HG03139 (cell line): ENCODE data around the gene ALDOC.
"Not testable (repeated sequence)": the region's sequence is repeated elsewhere in the genome, so short reads cannot be mapped to it uniquely, and the experiment has no call there.

Experiments used
- ATAC-seq: cut with Tn5 transposase; IDR thresholded peaks from one replicate; pipeline ENCODE4 v1.9.1; 2021; ENCODE audit not compliant: unreplicated experiment

Gene ALDOC

DNA sequence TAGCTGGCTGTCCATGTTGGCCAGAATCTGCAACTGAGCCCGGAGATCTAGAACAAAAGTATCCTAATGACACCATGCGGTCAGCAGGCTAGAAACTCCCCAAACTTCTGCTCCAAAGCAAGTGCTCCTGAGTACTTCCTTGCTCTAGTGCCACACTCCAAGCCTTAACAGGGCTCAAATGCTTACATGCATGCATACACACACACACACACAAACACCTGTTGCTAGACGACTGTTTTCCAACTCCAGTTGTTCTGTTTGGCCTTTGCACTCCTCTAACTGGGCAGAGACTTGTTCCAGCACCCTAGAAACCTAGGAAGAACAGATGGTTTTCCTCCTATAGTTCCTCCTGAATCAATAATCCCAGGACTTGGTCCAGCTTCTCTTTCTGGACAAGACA, 7.7 kb upstream of the ALDOC start:
- ATAC-seq = no peak

DNA sequence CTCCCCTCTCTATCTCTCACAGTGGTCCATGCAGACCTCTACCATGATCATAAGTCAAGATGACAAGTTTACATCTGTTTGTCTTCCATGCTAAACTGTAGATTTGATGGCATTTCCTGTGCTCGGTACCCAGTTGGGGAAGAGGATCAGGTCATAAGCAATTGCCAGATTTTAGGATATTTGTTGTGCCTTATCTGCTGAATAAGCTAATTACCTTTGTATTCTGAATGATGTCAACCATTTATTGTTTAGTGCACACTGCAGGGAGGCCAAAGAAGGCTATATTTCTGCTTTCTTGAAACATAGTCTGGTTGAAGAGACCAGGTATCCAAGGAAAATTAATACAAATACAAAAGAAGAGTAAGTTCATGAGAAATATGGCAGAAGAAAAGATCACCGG, 5.8 kb upstream of the ALDOC start:
- no peak for ATAC-seq

DNA sequence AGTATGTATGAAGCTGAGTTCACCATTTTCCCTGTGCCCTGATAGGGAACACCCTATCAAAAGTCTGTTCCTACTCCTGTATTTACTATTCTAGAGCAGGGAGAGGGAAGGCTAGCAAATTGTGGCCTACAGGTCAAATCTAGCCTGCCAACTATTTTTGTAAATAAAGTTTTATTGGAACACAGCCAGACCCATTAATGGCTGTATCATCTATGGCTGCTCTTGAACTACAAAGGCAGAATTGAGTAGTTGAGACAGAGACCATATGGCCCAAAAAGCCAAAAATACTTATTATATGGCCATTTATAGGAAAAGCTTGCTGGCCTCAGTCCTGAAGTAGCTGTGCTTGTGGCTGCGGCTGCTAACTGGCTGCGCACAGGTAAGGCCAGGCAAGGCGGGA, 4.3 kb upstream of the ALDOC start:
- ATAC-seq = no peak

DNA sequence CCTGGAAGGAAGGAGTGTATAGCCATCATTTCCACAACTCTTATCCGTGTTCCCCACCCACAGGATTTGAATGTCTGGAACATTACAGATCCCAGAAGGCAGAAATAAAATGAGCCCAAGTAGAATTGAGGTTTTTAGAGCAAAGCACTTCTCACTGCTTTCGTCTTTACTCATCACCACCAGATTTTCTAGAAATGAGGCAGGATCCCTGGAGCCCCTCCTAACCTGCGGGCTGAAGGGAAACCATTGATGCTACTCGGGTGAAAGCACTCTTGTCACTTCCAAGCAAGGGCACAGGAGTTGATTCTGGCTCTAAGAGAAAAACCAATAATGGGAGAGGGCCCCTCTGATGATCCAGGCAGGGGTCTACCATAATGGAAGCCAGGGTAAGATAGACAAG, 2.8 kb upstream of the ALDOC start:
- ATAC-seq = no peak

DNA sequence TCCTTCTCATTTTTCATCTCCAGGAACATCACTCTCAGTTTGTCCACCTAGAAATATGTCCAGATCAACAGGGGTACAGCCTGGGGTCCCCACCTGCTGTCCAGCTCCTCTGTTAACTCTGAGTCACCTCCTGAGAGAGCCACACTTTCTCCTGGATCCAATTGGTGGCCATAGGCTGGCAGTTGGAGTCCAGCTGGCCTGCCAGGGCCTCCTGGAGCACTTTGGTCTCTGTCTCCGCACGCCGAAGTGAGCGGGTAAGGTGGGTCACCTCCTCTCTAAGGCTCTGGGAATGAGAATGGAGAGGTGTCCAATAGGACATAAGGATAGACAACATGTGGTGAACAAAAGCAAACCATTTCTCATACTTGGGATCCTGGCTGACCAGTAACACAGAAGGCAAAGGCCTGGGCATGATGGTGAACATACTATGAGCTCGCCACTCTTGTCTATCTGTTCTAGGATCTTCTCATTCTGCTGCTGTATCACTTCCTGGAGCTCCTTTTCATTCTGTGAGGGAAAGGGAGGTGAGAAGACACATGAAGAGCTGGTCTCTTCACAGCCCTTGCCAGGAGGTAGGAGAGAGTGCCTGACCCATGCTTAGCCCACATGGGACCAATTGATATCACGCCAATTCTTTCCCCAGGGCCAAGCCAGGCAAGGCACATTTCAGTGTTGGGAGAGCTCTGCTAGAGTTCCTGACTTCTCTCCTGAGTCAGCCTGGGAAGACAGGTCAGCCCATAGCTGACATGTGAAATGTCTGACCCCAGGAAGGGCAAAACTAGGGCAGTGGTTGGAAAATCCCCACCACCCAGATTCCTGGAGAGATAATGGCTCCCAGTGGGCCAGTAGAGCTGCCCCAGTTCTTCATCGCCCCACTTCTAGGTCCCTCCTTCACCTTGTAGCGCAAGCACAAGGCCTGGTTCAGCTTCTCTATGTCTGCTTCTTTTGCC, 1.8 kb upstream of the ALDOC start:
- ATAC-seq = no peak

DNA sequence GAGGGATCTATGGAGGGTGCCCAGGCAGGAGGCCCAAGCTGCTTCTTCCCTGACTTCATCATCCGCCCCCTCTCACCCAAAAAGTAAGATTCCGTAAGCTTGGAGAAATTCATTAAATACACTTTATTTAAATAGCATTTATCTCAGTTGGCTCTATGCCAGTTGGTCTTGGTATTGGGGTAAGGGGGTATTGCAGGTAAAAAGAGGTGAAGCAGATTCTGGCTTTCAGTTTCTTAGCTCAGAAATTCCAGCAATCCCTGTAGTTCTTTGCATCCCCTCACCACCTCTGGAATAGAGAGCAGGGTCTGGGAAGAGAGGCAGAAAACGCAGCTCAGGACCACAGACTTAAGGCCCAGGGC, 750 bp upstream of the ALDOC start:
- ATAC-seq = no peak

DNA sequence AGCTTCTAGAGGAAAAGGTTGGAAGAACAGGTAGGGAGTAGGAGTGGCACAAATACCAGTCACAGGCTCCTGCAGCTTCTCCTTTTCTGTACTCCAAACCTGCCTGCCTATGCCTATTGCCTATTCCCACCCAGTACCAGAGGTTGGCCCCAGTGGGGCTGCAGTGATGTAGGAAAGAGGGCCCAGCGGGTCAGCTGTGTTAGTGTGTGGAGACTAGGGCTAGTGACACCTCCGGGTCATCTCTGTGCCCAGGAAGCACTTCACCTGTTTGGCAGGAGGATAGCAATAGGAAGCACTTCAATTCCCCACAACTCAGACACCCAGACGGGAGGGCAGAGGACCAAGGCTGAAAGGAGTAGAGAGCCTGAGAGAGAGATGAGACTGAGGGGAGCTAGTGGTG, 679 bp downstream of the ALDOC start:
- ATAC-seq = not testable (repeated sequence)

DNA sequence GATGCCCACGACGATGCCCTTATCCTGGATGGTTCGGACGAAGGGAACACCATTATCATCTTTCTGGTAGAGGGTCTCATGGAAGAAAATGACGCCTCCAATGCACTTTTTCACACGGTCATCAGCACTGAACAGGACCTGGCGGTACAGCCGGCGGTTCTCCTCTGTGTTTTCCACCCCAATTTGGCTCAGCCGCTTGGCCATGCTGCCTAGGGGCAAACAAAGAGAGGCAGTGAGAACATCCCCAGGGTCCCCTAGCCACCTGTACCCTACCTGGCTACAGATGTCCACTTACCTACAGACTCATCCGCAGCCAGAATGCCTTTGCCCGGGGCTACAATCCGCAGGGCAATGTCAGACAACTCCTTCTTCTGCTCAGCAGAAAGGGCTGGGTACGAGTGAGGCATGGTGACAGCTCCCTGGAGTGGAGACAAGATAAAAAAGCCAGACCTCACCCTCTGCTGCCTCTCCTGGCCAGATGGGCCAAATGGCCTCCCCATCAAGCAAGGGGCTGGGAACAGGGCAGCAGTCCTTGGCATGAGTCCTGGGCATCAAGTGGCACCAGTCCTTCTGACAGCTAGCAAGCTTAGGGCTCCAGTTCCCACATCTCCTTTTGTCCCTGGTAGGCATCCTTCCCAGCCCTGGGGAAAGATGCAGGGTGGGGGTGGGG, 1.4 kb downstream of the ALDOC start:
- ATAC-seq = no peak

DNA sequence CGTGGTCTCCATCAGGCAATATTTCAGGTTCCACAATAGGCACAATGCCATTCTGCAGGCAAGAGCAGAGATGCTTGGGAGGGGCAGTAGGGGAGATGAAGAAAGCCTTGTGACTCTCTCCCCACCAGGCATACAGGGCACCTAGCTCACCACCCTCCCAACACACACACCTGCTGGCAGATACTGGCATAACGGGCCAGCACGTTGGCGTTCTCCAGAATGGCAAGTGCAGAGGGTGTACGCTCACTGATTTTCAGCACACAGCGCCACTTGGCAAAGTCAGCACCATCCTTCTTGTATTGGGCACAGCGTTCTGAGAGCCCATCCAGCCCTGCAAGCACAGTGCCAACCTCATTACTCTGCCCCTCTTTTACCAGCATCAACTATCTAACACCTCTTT, 2.2 kb downstream of the ALDOC start:
- no peak for ATAC-seq

DNA sequence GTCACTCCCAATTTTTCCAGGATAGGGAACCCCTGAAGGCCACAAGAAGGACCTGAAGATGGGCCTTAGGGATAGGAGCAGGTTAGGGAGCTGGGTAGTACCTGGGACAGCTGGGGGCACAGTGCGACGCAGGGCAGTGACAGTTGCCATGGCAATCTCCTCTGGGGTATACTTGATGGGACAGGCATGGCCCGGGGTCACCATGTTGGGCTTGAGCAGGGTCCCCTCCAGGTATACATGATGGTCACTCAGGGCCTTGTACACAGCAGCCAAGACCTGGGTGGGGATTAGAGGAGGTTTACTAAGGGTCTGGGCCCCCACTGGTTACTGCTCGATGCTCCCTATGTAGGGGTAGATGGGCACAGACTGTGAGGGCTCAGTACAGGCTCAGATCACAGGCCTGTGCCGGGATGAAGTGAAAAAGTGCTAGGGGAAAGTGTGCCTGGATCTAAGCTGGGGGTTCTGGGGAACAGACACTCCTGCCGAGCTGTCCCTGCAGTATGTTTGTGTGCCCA, 2.7 kb downstream of the ALDOC start:
- ATAC-seq = no peak

DNA sequence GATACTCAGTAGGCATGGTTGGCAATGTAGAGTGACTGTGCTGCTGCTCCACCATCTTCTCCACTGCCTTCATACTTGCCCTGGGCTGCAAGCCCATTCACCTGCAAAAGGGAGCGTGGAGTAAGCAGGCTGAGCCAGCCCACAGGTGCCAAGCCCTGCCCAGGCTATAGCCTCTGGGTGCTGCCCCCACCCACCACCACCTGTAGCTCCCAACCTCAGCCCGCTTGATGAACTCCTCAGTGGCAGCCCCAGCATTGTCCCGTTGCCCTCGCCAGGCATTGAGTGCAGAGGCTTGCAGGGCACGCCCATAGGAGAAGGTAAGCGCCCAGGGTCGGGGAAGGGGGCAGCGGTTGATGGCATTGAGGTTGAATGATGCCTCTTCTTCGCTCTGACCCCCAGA, 3.2 kb downstream of the ALDOC start:
- no peak for ATAC-seq

DNA sequence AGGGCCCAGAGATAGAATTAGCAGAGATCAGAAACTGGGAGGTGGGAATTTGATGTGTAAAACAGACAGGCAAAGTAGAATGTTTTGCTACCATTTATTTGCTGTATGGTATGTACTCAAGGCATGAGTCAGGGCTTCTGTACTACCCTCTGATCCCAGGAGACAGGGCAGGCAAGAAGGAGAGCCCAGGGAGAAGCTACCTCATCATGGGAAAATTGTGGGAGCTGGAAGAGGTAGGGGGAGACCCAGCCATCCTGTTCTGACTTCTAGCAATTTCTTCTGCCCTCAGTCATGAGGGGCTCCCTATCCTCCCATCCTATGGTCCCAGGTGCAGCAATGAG, 3.7 kb downstream of the ALDOC start:
- no peak for ATAC-seq

DNA sequence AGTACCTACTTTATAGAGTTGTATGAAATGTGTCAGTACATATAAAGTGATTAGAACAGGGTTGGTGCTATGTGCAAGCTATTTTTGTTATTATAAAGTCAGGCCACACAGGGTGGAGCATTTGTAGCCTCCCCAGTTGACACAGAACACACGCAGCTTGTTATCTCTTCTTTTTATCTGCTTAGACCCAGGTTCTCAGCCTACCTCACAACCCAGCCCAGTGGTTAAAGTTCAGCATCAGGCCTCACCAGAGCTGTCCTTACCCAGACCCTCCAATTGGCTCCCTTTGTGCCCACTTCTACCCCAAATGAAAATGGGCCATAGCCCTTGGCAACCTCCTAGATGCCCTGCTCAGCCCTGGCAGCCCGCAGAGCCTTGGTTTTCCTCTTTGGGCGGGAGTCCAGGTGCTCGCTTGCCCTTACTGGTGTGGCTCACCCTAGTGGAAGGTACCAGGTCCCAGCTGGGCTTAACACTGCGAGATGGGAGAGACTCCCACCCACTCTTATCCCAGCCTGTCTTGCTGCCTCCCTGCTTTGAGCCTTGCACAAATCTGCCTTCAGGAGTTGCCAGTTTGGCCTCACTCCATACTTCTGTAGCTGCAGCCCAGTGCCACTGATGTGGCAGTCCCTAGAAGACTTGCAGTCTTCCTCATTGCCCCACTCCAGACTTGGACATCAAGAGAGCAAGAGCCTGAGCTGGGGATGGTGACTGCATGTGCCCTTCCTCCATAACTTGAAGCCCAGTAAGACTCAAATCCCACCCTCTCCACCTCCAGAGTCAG, 4.2 kb downstream of the ALDOC start:
- no peak for ATAC-seq

DNA sequence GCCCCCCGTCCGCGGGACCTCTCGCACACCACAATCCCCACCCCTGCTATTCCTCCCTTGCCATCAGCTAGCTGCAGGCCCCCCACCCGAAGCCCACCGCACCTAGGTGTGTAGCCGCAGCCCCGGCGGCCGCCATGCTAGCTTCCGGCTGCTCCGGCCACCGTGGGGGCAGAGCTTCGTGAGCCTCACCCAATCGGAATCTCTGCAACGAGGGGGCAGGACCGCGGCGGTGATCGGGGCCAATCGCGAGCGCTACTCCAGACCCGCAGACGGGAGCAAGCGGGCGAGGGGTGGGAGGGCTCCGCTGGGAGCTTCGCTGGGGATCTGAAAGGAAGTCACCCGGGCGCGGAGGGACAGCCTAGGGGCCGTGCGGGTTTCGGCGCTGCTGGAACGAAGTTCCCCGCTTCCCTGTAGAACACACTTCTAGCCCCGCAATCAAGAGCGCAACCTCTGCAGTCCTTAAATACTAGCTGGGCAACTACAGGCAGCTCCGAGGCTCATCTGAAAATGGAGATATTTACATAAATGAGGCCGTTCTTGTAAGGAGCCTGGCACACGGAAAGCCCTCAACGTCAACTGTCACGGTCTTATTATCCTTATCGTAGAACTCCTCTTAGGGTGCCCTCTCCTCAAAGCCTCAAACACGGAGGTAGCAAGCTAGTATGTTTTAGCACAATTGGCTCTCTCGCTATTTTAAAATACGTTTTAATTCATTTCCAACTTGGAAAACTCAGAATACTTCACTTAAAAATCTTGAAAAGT, 5.2 kb downstream of the ALDOC start, which contains the start of gene PIGS:
Gene PIGS, minus strand, starts transcription at position 164 of the 762 bp plus-strand sequence. Its CDS starts 28 bp downstream, at position 136.
- peak; percentile 86 for ATAC-seq

DNA sequence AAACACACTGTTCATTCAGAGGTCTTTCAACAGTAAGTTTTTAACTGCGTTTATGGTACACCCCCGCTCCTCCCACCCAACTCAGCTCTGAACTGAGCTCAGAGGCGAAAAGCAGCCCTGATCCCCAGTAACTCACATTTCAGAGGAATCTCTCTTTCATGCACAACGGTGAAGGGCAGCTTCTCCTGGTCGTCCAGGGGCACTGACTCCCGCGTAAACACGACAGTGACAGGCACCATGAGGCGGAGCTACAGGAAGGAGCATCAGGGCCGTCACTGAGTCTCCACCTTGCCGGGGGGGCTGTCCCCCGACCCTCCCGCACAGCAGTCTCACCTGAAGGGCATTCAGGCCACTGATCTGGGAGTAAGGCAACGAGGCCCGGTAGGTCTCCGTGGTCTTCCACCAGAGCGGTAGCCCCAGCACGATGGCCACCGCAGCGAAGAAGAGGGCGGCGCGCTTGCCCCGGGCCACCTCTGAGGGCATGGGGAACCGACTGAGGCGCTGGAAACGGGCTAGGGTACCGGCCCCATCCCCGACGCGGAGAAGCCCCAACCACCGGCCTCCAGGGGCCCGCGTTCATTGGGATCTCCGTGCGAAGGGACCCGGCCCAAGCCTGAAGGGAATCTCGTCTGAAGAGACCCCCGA, 5.9 kb downstream of the ALDOC start:
- ATAC-seq = peak; percentile 6

DNA sequence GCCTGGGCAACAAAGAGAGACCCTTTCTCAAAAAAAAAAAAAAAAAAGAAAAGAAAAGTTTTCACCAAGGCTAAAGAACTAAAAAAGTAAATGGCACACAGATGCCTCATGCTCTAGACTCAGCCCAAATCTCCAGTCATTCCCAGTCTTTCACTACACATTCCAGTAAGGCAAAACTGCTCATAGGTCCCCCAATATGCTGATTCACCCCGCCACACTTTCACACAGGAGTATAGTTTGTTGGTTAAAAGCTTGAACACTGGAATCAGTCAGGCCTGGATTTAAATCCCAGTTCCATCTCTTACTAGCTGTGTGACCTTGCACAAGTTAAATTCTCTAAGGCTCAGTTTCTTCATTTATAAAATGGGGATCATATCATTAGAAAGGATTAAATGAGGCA, 7.2 kb downstream of the ALDOC start:
- ATAC-seq = no peak

DNA sequence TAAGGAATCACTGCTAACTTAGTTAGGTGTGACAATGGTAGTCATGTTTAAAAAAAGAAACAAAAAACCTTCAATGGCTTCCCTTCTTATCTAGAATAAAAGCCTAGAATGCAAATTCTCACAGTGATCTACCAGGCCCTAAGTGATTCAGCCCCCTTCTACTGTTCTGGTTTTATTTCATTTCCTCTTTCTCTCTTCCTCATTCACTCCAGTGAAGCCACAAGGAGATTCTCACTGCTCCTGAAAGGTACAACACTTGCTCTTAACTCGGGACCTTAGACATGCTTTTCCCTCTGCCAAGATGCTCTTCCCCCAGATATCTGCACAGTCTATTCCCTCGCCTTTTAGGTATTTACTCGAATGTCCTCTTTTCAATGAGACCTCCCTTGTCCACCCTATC, 9.1 kb downstream of the ALDOC start:
- ATAC-seq = no peak

DNA sequence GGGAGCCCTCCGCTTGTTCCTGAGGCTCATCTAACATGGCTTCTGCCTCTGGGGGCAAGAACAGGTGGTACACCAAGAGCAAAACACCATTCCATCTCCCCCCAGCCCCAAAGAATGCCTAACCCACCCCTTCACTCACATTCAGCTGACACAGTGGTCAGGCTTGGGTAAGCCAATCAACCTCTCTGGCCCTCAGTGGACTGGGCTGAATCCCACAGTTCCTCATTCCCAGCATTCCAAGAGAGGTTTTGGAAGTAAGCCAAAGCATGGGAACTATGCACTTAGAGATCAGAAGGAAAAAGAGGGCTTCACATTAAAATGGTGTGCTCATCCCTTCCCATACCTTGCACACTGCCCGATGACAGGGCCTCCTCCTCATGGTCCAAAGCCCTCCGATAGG, 13.2 kb downstream of the ALDOC start:
- no peak for ATAC-seq

DNA sequence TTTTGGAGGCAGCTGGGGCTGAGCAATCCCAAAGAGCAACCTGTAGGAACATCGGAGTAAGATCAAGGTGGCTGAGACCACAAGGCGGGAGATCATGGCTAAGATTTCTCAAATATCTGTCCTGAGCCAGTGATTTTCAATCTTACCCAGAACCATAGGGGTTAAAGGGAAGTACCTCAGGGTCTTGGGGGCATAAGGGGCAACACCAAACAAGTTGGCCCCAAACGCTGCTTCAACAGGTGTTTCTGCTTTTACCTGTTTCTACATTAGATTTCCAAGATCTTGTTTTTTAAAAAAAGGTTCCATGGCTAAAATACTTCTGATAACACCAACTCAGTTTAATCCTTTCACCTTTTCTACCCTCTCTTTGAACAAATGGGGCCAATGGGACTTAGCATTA, 21.7 kb downstream of the ALDOC start:
- ATAC-seq = no peak

DNA sequence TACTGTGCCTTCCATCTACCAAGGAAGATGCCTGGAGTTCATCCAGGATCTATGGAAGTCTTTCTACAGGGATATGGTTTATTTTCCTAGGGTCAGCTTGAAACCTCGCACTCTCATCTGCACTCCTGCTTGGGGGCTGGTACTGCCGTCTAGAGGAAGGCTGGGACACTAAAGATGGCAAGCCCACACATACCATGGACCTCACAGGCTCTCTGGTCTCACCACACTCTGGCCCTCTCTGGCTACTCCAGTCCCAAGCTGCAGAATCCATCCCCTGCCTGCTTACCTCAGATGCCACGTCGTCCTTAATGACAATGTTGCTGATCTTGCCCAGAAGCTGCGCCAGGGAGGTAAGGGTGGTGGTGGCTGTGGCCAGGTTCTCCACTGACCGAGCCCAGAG, 22.1 kb downstream of the ALDOC start:
- no peak for ATAC-seq
